PFSK-1 (cell line): Measurements from ENCODE around the gene XXYLT1.

Experiments
- POLR2AphosphoS5 ChIP-seq: IDR thresholded peaks from 2 replicates; pipeline ENCODE4 v1.6.1; 2012; ENCODE audit warnings: low read depth, mild to moderate bottlenecking, control low read depth, low read length, moderate library complexity
- SIN3A ChIP-seq: IDR thresholded peaks from 2 replicates; pipeline ENCODE4 v1.6.1; 2012; ENCODE audit warnings: mild to moderate bottlenecking, low read length, moderate library complexity, borderline replicate concordance; ENCODE audit not compliant: insufficient read depth

DNA sequence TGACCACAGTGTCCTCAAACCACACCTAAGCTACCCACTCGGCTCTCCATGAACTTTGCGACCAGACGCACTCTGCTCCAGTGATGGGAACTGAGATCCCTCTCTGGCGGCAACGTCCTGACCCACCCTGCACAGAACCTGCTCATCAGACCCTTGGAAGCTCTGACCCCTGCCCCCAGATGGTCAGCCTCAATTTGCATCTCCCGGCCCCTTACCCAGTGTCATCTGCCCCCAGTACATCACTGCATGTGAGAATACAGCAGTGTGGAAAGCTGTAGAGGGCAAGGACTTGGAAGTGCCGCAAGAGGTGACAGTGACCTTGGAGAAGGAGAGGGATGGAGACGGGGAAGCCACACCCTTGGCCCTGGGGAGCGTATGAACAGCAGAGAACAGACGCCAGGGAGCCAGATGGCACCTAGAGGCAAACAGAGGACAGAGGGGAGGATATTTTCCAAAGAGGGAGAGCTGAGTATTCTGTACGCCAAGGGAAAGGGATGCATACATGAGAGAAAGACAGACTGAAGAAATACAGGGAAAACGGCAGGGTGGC lies 192.0 kb downstream of the XXYLT1 start:
- TF ChIP-seq POLR2AphosphoS5 = no peak
- no peak for TF ChIP-seq SIN3A
